GM19043 (cell line): ENCODE results near the gene FFAR3.
"Not testable (repeated sequence)": the region's sequence is repeated elsewhere in the genome, so short reads cannot be mapped to it uniquely, and the experiment has no call there.

Experiments
- ATAC-seq: cut with Tn5 transposase; IDR thresholded peaks from one replicate; pipeline ENCODE4 v1.9.1; 2021; ENCODE audit warnings: low read depth; ENCODE audit not compliant: unreplicated experiment

The FFAR3 gene

DNA sequence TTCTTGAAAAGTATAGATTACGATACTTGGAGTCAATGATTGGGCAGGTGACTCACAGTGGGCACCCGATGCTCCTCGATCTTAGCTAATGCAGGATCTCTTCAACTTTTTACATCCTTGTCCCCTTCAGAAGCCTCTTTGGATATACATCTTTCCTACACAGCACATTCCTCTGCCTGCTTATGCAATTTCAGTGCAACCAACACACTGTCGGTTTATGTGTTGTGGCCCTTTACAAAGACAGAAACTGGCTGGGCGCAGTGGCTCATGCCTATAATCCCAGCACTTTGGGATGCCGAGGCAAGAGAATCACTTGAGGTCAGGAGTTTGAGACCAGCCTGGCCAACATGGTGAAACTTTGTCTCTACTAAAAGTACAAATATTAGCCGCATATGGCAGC, 15.2 kb downstream of the FFAR3 start:
- ATAC-seq, result no peak

DNA sequence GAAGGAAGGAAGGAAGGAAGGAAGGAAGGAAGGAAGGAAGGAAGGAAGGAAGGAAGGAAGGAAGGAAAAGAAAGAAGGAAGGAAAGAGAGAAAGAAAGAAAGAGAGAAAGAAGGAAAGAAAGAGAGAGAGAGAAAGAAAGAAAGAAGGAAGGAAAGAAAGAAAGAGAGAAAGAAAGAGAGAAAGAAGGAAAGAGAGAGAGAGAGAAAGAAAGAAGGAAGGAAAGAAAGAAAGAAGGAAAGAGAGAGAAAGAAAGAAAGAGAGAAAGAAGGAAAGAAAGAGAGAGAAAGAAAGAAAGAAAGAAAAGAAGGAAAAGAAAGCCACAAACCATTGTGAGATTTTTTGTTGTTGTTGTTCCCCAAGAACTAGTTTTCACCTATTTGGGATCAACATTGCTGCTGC, 15.8 kb downstream of the FFAR3 start:
- not testable (repeated sequence) for ATAC-seq

DNA sequence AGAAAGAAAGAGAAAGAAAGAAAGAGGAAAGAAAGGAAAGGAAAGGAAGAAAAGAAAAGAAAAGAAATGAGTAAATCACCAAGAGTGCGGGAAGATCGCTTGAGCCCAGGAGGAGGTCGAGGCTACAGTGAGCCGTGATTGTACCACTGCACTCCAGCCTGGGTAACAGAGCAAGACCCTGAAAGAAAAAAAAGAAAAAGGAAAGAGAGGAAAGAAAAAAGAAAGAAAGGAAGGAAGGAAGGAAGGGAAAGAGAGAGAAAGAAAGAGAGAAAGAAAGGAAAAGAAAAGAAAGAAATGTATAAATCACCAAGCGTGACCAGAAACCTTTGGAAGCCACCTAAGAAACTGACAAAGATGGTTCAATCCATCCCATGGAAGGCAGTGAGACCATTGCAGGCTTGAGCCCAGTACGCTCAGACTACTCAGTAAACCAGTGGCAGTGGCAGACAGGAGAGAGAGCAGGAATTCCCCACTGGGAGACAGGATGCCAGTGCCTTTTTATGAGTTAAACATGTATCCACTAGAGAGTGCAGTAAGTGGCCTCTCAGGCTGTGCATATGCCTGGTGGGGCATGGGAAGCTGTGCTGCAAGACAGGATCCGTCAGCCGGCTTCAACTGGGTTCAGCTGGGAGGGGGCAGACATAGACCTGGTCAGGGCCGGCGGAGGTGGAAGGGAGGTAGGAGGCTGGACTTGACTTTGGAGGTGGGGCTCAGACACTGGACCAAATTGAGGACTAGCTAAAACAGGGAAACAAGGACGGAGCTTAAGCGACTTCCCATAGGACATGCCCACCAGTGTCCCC, 17.4 kb downstream of the FFAR3 start:
- ATAC-seq, result no peak

DNA sequence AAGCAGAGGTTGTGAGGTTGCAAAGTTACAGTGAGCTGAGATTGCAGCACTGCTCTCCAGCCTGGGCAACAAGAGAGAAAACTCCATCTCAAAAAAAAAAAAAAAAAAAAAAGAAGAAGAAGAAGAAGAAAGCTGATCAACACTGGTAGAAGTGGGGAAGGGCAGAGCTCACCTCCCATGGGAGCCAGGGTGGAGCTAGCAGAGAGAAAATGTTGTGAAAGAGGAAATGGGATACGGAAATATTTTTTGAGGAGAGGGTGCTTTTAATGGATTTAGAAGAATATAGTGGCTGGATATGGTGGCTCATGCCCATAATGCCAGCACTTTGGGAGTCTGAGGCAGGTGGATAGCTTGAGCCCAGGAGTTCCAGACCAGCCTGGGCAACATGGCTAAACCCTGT, 19.4 kb downstream of the FFAR3 start:
- ATAC-seq, result no peak

DNA sequence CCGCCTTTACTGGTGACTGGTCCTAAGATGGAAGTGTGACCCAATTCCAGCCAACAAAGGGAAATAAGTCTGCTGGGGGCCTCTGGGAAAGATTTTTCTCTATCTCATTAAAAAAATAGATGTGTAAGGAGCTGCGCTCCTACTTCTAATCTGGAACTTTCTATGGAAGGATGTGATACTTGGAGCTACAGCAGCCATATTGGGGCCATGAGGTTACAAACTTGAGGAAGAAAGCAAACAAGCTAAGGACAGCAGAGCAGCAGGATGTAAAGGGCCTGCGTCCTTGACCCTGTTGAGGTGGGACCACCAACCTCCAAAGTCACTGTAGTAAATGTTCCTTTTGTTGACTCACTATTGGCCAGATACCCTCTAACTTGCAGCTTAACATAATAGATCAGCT, 20.1 kb downstream of the FFAR3 start:
- no peak for ATAC-seq

DNA sequence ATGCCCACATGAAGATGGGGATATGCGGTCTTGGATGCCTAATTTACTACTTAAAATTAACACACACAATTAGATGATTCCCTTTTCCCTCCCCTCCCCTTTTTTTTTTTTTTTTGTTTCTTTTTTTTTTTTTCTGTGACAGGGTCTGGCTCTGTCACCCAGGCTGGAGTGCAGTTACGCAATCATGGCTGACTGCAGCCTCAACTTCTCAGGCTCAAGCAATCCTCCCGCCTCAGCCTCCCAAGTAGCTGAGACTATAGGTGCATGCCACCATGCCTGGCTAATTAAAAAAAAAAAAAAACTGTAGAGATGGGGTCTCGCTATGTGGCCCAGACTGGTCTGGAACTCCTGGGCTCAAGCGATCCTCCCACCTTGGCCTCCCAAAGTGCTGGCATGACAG, 21.3 kb downstream of the FFAR3 start:
- ATAC-seq, result not testable (repeated sequence)

DNA sequence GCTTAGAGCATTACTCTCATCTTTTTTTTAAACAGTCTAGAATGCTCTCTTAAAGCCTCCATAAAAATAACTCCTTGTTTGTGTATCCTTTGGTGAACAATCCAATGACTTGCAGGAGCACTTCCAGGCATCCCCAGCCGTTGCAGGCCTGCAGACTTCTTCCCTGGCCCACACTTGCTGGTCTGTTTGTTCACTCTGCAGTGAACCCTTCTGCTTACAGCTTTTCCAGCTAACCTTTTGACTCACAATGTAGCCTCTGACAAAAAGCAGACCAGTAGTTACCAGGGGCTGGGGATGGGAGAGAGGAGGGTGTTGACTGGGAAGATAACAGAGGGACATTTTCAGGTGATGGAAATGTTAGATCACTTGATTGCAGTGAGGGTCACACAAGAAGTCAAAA, 21.7 kb downstream of the FFAR3 start:
- no peak for ATAC-seq

DNA sequence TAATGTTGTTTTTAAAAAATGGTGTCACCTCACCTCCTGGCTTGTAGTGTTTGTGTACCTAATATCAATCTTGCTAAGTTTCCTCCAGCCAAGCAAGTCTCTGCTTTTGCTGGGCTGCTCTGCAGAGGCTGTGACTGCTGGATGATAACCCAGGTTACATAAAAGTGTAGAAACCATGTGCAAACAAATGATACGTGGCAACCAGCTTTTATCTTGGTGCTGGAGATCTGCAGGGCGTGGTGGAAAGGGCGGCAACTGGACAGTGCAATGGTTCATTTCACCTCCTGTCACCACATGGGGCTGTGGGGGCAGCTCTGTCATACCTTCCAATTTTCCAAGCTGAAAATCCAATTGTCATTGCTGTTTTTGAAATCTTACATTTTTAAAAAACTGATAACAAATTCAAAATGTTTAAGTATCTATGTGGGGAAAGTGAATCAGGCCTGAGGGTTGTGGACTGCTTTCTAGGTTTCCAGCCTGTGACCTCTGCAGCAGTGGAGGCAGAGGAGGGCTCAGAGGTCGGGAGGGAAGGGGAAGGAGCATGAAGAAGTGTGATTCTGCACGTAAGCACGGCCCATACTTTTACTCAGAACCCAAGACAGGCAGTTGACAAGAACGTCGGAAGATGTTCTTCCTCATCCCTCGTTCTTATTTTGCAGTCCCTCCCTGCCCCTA, 22.3 kb downstream of the FFAR3 start:
- ATAC-seq, result no peak

DNA sequence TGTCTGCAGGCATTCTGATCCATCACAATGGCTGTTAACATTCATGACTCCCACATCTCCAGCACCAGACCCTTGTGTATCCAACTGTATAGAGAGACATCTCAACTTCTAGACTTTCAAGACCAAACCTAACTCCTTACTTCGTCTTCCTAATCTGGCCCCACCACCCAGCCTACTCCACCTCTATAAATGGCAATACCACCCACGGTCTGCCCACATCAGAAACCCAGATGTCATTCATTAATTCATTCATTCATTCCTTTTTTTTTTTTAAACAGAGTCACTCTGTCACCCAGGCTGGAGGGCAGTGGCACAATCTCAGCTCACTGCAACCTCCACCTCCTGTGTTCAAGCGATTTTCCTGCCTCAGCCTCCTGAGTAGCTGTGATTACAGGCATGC, 23.1 kb downstream of the FFAR3 start:
- no peak for ATAC-seq

DNA sequence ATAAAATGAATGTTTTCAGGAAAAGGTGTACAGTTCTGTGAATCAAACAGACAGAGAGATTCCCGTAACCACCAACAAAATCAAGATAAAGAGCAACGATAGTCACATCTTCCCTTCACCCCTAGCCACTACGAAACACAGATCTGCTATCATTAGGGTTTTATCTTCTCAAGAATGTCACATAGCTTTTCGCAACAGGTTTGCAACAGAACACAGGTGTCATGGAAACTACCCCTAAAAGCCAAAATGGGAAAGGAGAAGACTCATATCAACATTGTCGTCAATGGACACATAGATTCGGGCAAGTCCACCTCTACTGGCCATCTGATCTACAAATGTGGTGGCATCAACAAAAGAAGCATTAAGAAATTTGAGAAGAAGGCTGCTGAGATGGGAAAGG, 23.7 kb downstream of the FFAR3 start:
- ATAC-seq, result no peak

DNA sequence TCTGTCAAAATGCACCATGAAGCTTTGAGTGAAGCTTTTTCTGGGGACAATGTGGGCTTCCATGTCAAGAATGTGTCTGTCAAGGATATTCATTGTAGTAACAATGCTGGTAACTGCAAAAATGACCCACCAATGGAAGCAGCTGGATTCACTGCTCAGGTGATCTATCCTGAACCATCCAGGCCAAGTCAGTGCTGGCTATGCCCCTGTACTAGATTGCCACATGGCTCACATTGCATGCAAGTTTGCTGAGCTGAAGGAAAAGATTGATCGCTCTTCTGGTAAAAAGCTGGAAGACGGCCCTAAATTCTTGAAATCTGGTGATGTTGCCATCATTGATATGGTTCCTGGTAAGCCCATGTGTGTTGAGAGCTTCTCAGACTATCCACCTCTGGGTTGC, 25.3 kb downstream of the FFAR3 start:
- no peak for ATAC-seq

DNA sequence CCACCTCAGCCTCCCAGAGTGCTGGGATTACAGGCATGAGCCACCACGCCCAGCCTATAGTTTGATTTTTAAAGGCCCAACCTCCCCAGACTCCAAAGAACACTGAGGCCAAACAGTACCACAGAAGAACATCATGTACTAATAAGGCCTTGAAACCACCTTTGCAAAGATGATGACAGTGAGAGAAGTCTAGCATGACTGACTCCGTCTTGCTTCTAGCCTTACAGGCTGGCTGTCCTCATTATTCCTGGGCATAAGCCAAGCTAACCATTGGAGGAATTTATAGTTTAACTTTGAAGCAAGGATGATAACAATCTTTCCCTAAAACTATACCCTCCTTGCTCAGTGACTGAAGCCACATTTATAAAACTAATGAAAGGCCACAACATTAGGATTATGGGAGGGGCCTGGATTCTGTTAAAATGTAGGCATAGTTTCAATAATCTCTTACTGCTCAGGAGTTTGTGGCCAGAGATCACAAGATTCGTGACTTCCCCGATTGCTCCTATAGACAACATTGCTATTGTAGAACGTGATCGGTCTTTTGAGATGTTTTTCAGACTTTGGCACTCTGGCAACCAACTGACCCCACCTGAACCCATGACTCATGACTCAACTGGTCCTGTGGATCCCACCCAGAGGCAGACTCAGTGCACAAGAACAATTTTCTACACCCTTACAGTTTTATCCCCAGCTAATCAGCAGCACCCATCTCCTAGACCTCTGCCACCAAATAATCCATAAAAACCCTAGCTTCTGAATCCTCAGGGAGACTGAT, 30.2 kb downstream of the FFAR3 start:
- no peak for ATAC-seq

DNA sequence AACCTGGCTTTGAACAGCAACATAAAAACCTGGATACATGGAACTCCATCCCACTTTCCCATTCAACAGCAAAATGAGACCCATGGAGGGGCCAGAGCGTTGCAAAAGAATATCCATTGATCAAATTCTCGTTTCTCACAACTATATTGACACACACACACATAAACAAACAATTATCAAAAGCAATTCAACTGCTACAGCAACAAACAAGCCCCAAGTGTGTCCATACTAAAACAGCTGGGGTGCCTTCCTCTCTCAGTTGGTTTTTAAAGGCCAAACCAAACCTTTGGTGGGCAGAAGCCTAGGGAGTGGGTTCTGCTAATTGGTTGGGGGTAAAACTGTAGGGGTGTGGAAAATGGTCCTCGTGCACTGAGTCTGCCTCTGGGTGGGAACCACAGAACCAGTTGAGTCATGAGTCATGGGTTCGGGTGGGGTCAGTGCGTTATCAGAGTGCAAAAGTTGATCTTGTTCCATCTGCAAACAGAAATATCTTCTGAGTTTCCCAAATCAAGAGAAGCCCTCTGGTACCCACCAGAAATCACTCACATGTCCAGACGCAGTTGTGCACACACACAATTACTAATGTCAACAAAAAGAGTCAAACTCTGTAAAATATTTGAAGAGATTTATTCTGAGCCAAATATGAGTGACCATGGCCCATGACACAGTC, 31.1 kb downstream of the FFAR3 start:
- ATAC-seq, result no peak

DNA sequence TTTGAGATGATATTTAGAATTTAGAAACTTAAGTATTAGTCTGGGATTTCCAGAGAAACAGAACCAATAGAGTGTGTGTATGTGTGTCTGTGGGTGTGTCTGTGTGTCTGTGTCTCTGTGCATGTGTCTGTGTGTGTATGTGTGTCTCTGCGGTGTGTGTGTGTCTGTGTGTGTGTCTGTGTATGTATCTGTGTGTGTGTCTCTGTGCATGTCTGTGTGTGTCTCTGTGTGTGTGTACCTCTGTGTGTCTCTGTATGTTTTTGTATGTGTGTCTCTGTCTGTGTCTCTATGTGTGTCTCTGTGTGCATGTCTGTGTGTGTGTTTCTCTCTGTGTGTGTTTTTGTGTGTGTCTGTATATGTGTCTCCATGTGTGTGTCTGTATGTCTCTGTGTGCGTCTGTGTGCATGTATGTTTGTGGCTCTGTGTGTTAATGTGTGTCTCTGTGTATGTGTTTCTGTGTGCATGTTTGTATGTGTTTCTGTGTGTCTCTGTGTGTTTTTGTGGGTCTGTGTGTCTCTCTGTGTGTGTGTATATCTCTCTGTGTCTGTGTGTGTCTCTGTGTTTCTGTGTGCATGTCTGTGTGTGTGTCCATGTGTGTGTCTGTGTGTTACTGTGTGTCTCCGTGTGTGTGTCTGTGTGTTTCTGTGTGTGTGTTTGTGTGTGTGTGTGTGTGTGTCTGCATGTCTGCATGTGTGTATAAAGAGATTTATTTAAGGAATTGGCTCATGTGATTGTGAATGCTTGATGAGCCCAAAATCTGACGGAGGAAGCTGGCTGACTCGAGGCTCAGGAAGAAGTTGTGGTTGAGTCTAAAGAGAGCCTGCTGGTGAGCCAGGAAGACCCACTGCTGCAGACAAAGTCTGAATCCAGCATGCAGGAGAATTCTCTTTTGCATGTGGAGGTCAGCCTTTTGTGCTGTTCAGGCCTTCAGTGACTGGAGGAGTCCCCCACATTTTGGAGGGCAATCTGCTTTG, 34.8 kb downstream of the FFAR3 start:
- no peak for ATAC-seq

DNA sequence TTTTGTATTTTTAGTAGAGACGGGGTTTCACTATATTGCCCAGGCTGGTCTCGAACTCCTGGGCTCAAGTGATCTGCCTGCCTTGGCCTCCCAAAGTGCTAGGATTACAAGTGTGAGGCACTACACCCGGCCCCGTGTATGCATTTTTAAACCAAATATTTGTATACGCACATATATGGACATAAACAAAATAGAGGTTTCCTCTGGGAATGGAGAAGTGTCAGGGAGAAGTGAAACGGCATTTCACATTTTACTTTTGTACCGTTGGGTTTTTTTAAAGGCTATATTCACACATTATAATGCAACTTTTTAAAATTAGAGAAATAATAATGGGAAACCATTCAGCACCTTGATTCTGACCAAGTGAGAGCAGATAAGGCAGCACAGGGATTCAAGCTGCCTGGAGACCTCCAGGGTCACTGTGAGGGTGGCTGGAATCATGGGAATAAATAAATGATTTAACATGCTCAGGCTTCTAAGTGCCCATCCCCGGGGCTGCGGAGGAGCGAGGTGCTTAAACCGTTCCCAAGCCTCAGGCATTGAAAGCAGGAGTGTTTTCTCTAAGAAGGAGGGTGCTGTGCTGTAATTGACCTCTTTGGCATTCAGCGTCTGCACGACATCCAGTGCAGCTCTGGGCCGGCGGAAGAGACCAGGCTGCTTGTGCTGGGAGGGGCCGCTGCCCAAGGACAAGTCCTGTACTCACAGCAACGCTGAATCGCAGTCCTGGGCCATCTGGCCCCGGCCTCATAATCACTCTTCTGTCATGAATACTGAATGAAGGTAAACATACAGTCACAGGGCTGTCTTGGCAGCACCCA, 37.3 kb downstream of the FFAR3 start:
- ATAC-seq, result no peak

DNA sequence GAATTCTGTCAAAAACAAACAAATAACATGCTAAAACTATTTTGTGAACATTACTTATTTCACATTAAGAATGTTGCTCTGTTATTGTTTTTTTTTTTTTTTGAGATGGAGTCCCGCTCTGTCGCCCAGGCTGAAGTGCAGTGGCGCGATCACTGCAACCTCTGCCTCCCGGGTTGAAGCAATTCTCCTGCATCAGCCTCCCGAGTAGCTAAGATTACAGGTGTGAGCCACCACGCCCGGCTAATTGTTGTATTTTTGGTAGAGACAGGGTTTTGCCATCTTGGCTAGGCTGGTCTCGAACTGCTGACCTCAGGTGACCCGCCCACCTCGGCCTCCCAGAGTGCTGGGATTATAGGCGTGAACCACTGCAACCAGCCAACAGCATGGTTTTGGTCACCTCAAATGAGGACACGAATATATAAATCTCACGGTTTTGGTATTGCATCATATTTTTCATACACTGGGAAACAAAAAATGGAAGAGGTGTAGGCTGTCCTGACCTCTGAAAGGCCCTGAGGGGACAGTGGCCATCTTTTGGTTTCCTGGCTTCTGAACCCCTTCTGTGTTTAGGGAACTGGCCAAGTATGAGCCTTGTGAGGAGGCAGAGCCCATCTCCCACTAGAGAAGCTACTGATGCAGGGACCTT, 38.1 kb downstream of the FFAR3 start:
- no peak for ATAC-seq

DNA sequence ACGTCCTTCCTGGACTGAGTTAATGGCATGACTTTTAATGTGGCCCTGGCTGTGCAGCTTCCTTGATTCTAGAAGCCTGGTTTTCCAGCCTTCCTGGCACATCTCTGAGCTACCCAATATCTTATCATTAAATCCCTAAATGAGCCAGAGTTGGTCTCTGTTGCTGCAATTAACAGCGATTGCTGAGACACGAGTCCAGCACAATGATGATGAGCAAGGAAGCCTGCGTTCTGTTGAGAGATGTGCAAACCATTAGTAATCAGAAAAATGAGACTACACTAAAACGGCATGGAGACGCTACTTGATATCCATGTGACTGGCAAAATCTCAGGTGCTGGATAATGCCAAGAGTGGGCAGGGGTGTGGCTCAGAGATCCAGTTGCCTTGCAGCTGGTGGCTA, 38.8 kb downstream of the FFAR3 start:
- no peak for ATAC-seq

DNA sequence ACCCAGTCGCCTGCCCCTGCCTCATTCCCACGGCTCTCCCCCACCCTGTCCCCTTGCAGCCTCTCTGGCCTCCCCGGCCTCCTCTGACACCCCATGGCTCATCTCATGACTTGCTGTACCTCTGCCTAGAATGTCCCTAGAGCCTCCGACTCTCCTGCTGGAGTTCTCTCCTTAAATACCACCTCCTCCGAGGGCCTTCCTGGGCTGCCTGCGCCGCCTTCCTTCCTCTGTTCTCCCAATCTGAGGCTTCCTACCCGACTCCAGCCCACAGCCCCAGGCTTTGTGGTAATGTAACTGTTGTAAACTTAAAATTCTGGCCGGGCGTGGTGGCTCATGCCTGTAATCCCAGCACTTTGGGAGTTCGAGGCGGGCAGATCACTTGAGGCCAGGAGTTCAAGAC, 40.3 kb downstream of the FFAR3 start:
- ATAC-seq, result no peak

DNA sequence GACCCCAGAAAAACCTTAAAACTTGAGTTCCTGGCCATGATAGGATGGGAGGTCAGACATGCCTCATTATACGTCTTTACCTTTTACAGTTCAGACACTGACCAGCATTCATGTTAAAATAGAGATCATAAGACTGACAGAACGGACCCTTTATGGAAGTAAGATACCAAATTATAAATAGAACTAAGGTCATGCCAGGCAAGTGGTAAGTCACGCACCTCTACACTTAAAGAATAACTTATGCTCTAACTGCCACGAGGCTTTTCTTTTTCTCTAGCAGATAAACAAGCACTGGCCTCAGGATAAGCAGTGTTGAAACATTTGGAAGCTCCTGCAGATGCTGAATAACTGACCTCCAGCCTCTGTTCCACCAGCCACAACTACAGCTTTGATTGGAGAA, 41.0 kb downstream of the FFAR3 start:
- ATAC-seq, result no peak
